ENCODE data around the gene REV1.

- TF ChIP-seq POLR2AphosphoS5 (IDR thresholded peaks at IDR 0.05; ENCODE audit: low read depth, low read length) (no peak), NANOG (IDR thresholded peaks at IDR 0.05; ENCODE audit: insufficient read depth, low read depth, low read length, poor library complexity, severe bottlenecking) (no peak)
These were observed 45.6 kb downstream of the REV1 start for GRCh38 chr2:99444222-99444621.

Measured in H1 (cell line).